SKM-1 (cell line): ENCODE results near the gene ORC5.

Experiments used
- DNase-seq: peaks from one replicate; lab custom pipeline; 2025; ENCODE audit not compliant: unreplicated experiment; lab: John Stamatoyannopoulos, UW

Gene ORC5

DNA sequence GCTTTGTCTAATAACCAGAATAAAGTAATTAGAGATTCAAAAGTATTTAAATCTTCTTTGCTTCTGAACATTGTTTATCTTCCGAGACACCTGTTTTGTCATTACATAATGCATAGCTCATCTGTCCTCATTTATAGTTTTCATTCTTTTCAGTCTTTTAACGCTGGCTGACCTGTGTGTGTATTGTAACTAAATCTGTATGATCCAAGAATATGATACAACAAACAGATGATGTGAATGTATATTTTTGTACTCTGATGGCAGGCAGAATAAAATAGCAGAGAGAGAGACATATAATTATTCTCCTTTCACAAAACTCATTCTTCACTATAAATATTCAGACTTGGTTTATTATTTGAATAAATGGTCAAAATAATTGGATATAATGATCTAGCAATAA is 80.6 kb downstream of the ORC5 start:
- DNase-seq, result no peak

DNA sequence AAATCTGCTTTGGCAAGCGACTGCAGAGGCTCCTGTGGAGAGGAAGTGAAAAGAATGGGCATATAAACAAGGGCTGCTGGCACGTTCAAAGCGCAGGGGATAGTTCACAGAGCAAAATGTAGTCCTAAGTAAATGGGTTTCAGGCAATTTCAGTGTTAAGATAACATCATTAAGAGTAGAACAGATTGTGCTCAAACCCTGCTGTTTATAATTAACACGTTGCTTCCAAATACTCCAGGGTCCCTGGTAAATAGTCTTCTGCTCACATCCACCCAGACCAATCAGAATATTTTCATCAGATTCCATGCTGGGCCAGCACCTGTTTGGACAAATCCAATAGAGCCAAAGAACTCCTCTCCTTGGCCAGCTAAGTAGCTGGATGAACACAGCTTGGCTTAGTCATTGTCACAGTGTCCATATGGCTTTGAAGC is 81.4 kb downstream of the ORC5 start:
- no peak for DNase-seq

DNA sequence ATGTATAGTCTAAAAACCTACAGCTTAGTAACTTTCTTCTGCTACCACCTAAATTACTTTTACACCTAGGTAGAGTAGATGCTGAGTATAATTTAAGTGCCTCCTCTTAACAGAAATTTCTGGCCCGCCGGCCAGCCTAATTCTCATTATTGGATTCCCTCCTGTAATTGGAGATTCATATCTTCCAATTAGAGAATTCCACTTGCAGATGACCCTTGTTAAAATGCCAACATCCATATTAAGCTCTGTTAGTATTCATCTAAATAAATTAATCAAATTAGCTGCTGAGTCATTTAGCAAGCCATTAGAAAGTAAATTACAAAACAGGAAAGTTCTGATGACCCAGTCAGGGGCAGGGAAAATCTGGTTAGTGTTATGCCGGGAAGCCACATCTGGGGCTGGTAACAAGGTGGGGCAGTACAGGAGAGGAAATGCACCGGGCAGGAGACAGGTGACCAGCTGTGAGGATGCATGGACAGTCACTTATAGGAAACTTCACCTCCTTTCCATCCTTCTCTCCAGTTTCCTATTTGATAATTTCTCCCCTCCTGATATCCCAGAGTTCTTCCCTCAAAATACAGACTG is 82.8 kb downstream of the ORC5 start:
- DNase-seq, result no peak

DNA sequence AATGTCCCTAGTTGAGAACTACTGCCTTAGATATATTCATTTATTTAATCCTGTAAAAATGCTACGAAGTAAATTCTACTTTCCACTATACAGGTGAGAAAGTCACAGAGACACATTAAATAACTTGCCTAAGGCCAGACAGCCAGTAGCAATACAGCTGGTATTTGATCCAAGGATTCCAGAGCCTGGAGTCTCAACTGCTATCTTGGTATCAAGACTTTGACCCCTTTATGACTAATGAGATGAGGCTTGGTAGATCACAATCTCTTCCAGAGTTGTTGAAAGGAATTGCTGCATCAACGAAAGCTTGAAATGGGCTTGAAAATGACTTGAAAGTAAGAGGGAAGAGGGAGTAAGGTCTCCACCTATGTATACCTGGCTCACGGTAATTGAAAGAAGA is 83.3 kb downstream of the ORC5 start:
- DNase-seq, result no peak

DNA sequence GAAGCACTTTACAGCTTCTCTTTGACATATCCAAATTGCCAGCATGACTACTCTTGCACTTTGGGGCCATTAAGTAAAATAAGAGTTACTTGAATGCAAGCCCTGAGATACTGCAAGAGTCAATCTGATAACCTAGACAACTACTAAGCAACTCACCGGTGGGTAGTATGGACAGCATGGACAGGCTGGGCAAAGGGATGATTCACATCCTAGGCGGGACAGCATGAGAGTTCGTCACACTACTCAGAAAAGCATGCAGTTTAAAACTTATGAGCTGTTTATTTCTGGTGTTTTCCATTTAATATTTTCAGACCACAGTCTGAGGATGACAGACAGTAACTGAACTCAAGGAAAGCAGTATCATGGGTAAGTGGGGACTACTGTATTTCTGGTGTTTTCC is 84.0 kb downstream of the ORC5 start:
- no peak for DNase-seq

DNA sequence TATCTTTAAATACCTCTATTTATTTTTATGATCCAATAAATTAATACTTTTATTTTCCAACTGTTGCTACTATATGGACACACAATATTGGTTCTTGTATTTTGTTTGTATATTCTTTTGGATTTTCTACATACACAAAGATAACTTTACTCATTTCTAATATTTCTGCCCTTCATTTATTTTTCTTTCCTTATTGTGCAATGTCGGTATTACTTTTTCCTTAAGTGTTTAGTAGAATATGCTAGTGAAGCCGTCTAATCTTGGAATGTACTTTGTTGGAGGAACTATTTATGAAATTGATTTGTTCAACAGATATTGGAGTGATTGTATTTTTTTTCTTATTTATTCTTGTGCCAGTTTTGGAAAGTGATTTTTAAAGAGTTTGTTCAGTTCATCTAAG is 94.0 kb downstream of the ORC5 start:
- DNase-seq, result no peak

DNA sequence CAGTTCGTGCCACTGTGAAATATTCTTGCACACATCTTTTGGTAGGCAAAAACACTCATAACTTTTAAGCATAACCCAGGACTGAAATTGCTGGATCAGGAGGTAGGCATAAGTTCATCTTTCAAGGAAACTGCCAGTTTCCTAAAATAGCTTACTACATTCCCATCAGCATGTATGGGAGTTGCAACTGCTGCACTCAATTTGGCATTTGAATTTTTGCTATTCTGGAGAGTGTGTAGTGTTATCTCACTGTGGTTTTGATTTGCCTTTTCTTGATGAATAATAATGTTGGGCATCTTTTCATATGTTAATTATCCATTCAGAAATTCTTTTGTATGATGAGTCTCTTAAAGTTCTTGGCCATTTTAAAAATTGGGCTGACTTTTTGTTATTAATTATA is 95.2 kb downstream of the ORC5 start:
- DNase-seq, result no peak

DNA sequence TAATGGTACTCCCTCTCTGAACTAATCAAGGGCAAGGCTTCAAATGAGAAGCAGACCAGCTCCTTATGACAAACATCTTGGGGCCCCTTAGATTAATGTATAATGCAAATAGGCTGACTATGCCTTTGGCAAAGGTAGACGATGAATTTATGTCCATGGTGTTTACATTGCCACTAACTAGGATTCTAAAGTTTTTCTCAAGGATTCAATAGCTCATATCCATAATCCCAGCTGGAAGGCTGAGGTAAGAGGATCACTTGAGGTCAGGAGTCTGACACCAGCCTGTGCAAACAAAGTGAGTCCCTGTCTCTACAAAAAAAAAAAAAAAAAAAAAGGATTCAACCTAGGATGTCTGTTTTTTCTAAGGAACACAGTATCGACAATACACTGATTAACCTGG is 96.5 kb downstream of the ORC5 start:
- no peak for DNase-seq

DNA sequence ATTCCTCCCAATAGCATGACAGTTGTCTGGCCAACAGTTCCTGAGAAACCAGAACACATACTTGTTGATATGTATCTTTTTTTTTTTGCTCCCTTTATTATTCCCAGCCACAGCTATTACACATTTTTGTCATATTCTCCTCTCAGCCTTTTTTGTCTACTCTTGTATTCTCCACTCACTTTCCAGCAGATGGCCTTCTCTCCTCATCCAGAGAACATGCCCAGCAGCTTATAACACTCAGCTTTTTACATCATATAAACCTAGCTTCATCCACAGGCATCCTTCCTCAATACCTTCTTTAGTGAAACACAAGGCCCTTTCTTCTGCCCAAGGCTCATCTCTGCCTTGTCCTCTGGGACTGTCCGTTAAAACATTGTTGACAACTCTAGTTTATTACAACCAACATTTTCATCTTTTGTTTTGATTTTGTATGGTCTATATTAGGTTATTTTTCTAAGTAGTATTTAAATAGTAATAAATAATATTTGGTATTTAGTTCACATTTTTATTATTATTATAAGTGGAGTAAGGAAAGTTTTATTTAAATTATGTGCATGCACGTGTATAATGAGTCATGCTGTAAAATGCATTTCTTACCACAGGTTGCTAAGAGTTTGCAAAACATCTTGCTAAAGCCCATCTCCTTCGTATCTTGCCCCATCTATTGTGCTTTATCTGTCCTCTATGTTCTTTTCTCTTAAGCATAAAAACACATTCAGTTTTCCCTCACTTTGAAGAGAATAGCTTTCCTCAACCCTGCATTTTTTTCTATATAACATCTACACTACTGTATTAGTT is 101.5 kb downstream of the ORC5 start:
- no peak for DNase-seq

DNA sequence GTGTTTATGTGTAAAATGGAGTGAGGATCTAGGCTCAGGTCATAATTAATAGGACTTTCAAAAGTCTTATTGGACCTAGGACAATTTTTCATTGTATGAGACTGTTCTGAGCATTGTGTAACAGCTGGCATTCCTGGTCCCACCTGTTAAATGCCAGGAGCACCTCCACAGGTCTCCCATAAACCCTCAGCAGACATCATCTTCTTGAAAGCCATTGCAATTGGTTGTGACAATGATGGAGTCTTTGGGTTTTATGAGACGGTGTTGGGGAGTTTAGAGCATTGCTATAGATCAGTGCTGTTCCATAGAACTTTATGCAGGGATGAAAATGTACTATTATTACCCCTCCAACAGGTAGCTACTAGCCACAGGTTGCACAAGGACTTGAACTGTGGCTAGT is 108.9 kb downstream of the ORC5 start:
- no peak for DNase-seq

DNA sequence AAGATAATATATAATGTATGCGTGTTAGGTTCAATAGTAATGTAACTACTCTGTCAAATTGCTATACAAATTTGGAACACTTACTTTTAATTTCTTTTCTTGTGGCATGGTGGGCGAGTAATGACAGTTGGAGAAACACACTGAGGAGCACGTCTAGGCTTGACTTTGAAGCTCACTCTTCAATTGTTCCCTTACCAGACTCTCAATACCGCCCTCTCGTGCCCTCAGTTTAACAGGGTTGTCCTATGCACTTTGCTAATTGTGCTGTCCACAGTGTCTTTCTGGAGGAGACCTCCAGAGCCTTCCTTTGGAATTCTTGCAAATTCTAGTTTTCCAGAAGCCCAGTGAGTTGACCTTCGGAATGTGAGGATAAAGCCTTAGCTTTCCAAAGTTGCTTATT is 111.1 kb downstream of the ORC5 start:
- no peak for DNase-seq

DNA sequence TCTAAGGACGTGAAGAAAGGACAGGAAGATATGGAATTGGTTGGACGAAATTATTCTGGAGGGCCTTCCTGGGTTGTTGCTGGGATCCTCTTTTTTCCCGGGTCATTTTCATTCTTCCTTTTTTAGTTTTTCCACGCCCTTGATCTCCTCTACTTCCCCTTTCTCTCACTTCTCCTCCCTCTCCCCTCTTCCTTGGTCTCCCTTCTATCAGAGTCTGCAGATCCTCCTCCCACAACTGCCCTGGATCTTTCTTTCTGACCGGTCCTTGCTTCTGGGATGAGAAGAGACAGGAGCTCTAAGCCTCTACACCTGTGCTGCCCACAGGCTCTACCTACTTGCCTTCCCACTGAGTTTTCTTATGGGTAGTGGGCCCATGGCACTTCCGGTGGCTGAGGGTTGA is 114.7 kb downstream of the ORC5 start:
- DNase-seq, result no peak

DNA sequence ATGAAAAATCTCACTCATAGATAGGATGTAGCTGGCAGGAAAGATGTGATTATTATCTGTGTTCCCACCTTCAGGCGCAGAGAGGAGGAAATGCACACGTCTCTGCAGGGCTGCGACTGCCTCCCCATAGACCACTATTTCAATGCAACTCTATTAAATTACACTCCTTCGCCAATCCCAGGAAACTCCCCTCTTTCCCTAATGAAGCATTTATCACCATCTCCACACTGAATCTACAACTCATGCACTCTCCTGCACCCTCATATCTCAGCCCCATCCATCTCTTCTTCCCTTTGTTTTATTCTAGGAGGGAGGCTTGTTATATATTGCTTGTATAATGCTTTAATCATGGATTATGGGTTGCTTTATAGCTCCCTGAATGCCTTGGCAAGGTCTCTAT is 116.6 kb downstream of the ORC5 start:
- DNase-seq, result no peak

DNA sequence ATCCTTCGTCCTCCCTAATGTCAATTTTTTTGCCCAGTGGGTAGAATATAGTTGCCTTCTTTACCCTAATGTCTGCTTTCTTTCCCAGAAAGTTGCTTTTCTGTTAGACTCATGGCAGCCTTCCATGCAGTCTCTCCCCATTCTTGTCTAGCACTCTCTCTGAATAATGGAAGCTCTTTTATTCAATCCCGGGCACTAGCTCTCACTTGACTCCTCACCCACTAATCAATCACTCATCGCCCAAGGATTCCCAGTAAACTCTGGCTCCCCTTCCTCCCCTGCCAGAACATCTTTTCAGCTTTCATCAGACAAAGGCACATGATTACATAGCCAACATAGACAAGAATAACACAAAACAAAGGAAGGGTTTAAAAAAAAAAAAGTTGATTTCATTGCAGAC is 118.2 kb downstream of the ORC5 start:
- no peak for DNase-seq

DNA sequence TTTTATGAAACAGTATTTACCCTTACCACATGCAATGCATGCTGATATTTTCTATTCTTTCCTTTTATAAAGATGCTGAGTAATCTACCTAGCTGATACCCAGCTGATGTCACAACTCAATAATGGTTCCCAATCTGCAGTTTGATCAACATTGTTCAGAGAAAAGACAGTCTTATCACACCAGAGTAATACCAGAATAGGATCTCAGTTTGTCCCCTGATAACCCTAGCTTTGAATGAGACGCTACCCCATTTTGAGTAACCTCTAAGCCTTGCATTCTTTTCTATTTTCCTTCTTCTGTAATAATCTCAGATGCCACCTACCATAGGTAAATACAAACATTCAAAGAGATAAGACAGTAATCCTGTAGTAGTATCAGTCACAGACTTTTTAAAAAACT is 118.8 kb downstream of the ORC5 start:
- no peak for DNase-seq
